ENCODE results near the gene DTX2.

DTX2 gene

GRCh38 chr7:76426246-76426645 is 35.3 kb upstream of the DTX2 start:
- TF ChIP-seq SIN3A (IDR thresholded peaks at IDR 0.05; ENCODE audit: borderline replicate concordance, insufficient read depth, low read length): no peak
- no peak for TF ChIP-seq FOXP2 (optimal IDR thresholded peaks at IDR 0.05; ENCODE audit: borderline replicate concordance, extremely low read depth, extremely low read length, insufficient read depth)
- no peak for TF ChIP-seq POLR2AphosphoS5 (IDR thresholded peaks at IDR 0.05; ENCODE audit: low read depth, low read length)
- TF ChIP-seq REST (IDR thresholded peaks at IDR 0.05; ENCODE audit: insufficient read depth in 1 of 2, low read depth in 2 of 2, low read length in 2 of 2): no peak
- no peak for TF ChIP-seq TAF1 (IDR thresholded peaks at IDR 0.05; ENCODE audit: borderline replicate concordance, insufficient read depth, low read length)

- TF ChIP-seq TAF1 (IDR thresholded peaks at IDR 0.05; ENCODE audit: borderline replicate concordance, insufficient read depth, low read length): no peak
- TF ChIP-seq POLR2AphosphoS5 (IDR thresholded peaks at IDR 0.05; ENCODE audit: low read depth, low read length): no peak
- TF ChIP-seq FOXP2 (optimal IDR thresholded peaks at IDR 0.05; ENCODE audit: borderline replicate concordance, extremely low read depth, extremely low read length, insufficient read depth): no peak
- no peak for TF ChIP-seq REST (IDR thresholded peaks at IDR 0.05; ENCODE audit: insufficient read depth in 1 of 2, low read depth in 2 of 2, low read length in 2 of 2)
- TF ChIP-seq SIN3A (IDR thresholded peaks at IDR 0.05; ENCODE audit: borderline replicate concordance, insufficient read depth, low read length): no peak
Measured at GRCh38 chr7:76427635-76428034, 33.9 kb upstream of the DTX2 start.

GRCh38 chr7:76428149-76428823 is 33.2 kb upstream of the DTX2 start:
- TF ChIP-seq REST (IDR thresholded peaks at IDR 0.05; ENCODE audit: insufficient read depth in 1 of 2, low read depth in 2 of 2, low read length in 2 of 2) (no peak), TAF1 (IDR thresholded peaks at IDR 0.05; ENCODE audit: borderline replicate concordance, insufficient read depth, low read length) (no peak), POLR2AphosphoS5 (IDR thresholded peaks at IDR 0.05; ENCODE audit: low read depth, low read length) (no peak), SIN3A (IDR thresholded peaks at IDR 0.05; ENCODE audit: borderline replicate concordance, insufficient read depth, low read length) (no peak), FOXP2 (optimal IDR thresholded peaks at IDR 0.05; ENCODE audit: borderline replicate concordance, extremely low read depth, extremely low read length, insufficient read depth) (no peak)

GRCh38 chr7:76428868-76429805 is 32.4 kb upstream of the DTX2 start:
- TF ChIP-seq FOXP2 (optimal IDR thresholded peaks at IDR 0.05; ENCODE audit: borderline replicate concordance, extremely low read depth, extremely low read length, insufficient read depth) (peak; percentile 22), POLR2AphosphoS5 (IDR thresholded peaks at IDR 0.05; ENCODE audit: low read depth, low read length) (no peak)

- no peak for TF ChIP-seq FOXP2 (optimal IDR thresholded peaks at IDR 0.05; ENCODE audit: borderline replicate concordance, extremely low read depth, extremely low read length, insufficient read depth)
- TF ChIP-seq POLR2AphosphoS5 (IDR thresholded peaks at IDR 0.05; ENCODE audit: low read depth, low read length): no peak
- no peak for TF ChIP-seq REST (IDR thresholded peaks at IDR 0.05; ENCODE audit: insufficient read depth in 1 of 2, low read depth in 2 of 2, low read length in 2 of 2)
- no peak for TF ChIP-seq SIN3A (IDR thresholded peaks at IDR 0.05; ENCODE audit: borderline replicate concordance, insufficient read depth, low read length)
- TF ChIP-seq TAF1 (IDR thresholded peaks at IDR 0.05; ENCODE audit: borderline replicate concordance, insufficient read depth, low read length): no peak
Measured at GRCh38 chr7:76430211-76430610, 31.3 kb upstream of the DTX2 start.
